HG03039 (cell line): Measurements from ENCODE around the gene MAP2K5.

Source experiments
- ATAC-seq: cut with Tn5 transposase; IDR thresholded peaks from one replicate; pipeline ENCODE4 v1.9.1; 2021; ENCODE audit warnings: mild to moderate bottlenecking, moderate library complexity; ENCODE audit not compliant: unreplicated experiment

MAP2K5 gene

DNA sequence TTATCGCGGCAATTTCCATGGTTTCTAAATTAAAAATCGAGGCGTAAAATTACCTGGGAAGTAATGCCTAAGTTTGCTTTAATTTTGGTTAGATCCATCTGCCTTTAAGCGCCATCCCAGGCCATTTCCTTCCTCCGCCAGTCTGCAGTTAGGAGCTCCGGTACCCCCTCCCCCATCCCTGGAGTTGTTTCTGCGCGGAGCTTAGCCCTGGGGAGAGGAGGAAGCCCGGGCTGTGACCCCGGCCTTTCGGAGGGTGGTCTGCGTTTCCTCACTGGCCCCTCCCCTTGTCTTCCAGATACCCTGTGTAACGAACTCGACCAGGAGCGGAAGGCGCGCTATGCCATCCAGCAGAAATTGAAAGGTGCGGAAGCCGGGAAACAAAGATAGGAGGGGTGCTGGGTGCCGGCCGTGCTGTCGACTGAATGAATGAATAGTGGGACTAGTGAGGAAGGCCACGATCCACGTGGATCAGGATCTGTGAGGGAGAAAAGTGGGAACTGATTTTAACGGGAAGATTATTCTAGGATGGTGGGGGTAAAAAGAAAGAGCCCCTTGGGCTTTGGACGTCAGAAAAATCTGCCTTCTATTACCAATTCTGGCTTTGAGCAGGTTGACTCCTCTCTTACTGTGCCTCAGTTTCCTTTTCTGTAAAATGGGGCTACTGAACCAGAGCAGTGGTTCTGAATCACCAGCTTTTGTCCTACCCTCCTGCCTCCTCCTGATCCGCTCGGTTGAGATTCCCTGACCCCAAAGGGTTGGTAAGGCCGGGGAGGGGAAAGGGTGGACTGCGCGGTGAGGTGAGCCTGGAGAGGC lies 290.6 kb downstream of the MAP2K5 start:
- ATAC-seq = no peak

DNA sequence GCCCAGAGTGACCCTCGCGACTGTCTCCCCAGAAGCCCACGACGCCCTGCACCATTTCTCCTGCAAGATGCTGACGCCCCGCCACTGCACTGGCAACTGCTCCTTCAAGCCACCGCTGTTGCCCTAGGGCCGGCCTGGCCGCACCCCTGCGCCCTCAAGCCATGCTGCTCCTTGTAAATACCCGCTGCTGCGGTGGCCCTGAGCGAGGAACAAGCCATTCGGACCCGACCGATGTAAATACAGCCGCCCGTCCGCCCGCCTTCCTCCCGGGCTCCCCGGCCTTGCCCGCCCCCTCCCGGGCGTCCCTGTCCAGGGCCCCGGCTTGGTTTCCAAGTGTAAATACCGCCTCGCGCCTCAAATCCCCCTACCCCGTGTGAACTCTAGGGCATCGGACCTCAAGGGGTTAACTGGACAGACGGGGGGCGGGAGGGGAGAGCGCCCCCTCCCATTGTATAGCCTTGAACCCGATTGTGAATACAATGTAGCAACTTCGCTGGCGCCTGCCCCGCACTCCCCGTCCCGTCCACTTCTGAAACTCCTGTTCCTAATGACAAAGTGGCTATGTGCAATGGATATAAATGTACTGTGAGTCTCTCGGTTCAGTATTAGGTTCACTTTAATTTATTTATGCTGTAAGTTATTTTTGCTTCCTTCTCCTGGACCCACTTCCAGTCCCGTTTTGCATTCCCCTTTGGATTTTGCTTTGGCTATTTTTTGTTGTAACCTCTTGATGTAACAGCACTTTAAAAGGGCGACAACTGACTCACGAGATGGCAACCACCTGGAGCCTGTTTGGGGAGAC lies 291.4 kb downstream of the MAP2K5 start:
- no peak for ATAC-seq

- no peak for ATAC-seq
Observed at GRCh38 chr15:67834581-67835296, 292.2 kb downstream of the MAP2K5 start.

DNA sequence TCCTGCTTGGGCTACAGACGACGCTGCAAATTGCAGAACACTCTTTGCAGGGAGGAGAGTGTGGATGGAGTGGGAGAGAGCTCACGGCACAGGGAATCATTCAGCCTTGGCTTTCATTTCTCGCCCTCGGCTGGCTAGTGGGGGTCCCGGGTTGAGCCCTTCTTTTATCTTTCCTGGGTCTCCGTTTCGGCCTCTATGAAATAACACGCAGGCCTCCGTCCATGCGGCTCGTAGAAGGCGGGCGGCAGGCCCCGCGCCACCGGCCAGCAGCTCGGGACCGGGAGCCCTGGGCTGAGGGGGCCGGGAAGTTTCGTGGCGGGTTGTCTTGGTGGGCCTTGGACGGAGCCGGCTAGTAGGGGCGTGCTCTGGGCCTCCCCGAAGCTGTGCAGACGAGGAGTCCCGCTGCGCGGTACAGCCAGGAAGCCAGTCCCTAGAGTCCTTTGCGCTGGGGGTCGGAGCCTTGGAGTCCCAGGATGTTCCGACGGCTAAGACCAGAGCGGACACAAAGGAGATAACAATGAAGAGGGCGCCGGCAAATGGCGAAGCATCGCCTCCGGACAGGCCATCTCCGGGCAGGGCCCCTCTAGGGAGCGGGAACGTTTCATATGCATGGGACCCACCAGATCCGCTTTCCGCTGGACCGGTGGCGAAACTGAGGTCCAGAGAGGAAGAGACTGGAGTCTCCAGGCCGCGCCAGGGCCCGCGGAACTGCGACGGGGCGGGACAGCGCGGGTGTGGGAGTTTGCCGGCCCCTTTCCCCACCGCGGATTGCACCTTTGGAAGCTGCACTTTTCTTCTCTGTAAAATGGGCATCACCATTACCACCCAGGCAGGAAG lies 293.0 kb downstream of the MAP2K5 start:
- no peak for ATAC-seq

DNA sequence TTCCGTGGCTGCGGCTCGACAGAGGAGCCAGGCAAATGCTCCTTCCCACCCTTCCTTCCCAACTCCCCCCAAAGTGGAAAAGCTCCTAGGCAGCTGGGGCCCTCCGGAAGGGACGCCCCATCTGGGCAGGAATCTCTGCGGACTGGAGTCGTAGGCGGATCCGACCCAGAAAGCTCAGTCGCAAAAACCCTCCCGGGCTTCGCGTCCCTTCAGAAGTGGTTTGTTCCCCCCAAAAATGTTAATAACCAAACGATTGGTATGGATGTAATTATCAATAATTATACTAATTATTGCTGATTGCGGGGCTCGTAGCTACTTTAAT lies 293.6 kb downstream of the MAP2K5 start:
- no peak for ATAC-seq

GRCh38 chr15:67836477-67836876 lies 294.0 kb downstream of the MAP2K5 start:
- no peak for ATAC-seq

GRCh38 chr15:67836955-67837354 lies 294.5 kb downstream of the MAP2K5 start:
- no peak for ATAC-seq

DNA sequence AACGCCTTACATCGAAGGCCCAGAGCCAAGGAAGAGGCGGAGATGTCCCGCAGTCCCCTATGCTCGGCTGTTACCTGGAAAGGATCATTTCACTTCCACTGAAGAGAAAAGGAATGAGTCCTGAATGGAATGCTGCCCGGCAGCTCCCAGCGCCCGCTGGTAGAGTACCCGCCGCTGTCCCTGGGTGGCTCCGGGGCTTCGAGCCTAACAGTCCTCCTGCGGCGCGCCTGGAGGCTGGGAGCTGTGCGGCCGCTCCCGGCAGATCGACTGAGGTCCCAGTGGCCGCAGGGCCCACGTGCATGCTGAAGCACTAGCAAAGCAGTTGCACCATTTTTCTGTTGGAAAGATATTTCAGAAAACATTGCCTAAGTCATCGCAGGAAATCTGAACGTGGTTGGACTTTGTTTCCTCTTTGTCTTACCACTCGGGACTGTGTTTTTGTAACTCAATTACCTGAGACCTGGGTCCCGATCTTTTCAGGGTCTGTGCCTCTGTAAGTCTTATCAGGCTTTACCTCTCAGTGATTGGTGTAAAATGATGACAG lies 296.4 kb downstream of the MAP2K5 start:
- ATAC-seq = no peak

DNA sequence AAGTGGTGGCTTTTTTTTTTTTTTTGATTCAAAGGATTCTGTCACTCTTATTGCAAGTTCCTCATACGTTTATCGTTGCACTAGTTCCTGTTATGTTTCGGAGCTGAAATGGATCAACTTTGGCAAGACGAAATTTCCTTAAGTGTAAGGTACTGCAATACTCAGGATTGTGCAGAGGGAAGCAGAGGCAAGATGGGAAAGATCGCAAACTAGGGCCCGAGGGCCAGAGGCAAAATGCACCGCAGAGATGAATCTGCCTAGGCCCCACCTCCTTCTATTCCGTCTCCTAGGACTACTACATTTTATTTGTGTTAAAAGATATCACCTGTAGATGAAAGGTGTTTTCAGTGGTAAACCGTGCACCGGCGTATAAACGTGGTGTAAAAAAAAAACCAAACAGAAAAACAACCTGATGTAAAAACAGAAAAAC lies 297.0 kb downstream of the MAP2K5 start:
- ATAC-seq = peak; percentile 4

GRCh38 chr15:67839929-67840748 lies 297.6 kb downstream of the MAP2K5 start, which contains the start of gene RNU6-1:
TSS of gene RNU6-1 (minus strand) at chr15:67840045.
- ATAC-seq = peak; percentile 77

DNA sequence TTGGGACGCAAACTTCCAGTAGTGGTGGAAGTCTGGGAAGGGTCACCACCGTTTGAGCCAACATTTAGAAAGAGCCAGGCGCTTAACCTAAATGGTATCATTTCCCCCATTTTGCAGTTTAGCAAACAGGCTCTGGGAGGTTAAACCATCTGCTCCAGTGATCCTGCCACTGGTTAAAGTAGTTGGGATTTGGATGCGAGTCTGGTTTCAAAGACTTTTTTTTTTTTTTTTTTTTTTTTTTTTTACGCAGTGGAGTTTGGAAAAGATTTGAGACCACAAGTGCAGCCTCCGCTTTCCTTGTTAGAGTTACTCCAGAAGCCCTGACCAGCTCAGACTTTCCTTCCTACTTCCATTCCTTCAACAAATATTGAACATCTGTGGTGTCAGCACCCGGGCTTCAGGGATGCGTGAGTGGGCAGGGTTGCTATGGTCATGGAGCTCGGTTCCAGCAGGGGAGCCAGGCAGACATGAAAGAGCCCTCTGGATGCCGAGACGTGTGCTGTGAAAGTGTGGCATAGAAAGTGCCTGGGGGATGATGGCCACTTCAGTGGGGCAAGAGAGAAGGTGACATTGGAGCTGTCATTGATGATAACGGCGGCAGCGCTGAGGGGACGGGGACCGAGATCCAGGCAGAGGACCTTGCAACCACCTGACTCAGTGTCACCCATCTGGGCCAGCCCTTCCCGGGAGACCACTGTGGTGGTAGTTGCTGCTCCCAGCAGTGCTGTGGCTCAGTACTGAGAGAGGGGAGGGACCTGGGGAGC lies 298.4 kb downstream of the MAP2K5 start:
- ATAC-seq = no peak

GRCh38 chr15:67841513-67841762 lies 298.9 kb downstream of the MAP2K5 start:
- no peak for ATAC-seq

DNA sequence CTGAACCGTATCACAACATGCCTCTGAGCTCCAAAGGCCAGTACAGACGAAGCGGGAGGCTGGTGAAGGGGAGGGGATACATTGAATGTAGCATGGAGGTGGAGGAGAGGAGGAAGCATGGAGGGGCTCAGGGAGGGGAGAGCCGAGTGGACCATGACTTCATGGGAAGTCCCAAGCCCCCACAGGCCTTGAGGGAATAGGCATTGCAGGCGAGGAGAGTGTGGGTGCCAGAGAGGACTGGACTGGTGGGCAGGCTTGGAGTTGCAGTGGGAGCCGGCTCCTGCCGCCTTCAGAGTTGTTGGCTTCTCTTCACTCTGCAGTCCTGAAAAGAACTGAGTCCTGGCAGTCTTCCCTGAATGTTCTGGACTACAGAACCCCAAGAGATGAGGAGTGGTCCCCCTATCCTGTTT lies 300.6 kb downstream of the MAP2K5 start:
- ATAC-seq = no peak

- ATAC-seq = no peak
Observed at GRCh38 chr15:67843571-67844387, 301.3 kb downstream of the MAP2K5 start.

DNA sequence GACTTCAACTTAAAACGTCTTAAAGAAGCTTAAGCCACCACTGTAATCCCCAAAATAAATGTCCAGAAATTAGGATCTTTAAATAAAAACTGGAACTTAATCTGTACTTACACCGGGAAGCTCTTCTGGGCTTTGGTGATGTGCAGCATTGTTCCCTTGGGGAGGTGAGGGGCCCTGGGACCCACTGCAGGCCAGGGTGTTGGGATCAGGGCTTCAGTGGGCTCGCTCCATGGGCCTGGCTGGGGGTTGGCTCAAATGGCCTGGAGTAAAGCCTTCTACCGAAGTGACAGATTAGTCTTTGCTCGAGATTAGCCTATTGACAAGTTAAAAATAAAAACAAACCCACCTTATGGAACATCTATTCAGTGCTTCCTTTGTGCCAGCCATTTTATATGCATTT lies 303.5 kb downstream of the MAP2K5 start:
- no peak for ATAC-seq

DNA sequence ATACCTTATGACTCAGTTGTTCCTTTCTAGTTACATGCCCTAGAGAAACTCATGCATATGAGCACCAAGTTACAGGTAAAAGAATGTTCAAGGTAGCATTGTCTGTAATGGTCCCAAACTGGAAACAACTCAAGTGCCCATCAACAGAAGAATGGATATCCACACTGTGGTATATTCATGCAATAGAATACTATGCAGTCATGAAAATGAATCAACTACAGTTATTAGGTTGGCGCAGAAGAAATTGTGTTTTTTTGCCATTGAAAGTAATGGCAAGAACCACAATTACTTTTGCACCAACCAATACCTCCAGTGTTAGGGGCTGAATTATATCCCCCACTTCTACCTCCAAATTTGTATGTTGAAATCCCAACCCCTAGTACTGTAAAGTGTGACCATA lies 307.0 kb downstream of the MAP2K5 start:
- no peak for ATAC-seq

- ATAC-seq = no peak
Observed at GRCh38 chr15:67850336-67850735, 307.8 kb downstream of the MAP2K5 start.

DNA sequence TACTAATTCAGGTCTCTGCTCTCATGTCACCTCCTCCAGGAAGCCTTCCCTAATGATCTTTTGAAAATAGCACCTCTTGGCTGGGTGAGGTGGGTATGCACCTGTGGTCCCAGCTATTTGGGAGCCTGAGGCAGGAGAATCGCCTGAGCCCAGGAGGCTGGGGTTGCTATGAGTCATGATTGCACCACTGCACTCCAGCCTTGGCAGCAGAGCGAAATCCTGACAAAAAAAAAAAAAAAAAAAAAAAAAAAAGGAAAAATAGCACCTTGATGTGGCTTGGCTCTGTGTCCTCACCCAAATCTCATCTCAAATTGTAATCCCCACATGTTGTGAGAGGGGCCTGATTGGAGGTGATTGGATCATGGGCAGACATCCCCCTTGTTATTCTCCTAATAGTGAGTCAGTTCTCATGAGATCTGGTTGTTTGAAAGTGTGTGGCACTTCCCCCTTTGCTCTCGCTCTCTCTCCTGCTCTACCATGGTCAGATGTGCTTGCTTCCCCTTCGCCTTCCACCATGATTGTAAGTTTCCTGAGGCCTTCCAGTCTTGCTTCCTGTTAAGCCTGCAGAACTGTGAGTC lies 308.6 kb downstream of the MAP2K5 start:
- no peak for ATAC-seq
